VCaP (cell line): ENCODE data around the gene KRTAP19-1.
"Not testable (repeated sequence)": the region's sequence is repeated elsewhere in the genome, so short reads cannot be mapped to it uniquely, and the experiment has no call there.

Source experiments
- H3K27ac ChIP-seq: fragments of 450-650 bp; 2 replicates; pipeline ENCODE4 v1.5.1; 2017
- CTCF ChIP-seq: fragments of 450-650 bp; conservative IDR thresholded peaks from 2 replicates; pipeline ENCODE4 v1.5.1; 2017; ENCODE audit warnings: mild to moderate bottlenecking, moderate library complexity

The KRTAP19-1 gene

GRCh38 chr21:30480145-30480544 is at the start of gene KRTAP19-1:
KRTAP19-1 (minus strand) TSS chr21:30480367; CDS start chr21:30480317, 50 bp downstream.
- H3K27ac ChIP-seq, result no peak within 1 kb of the TSS
- TF ChIP-seq CTCF, result no peak

GRCh38 chr21:30518876-30519275 is 38.7 kb upstream of the KRTAP19-1 start:
- H3K27ac ChIP-seq, result no peak overlapping the region
- no peak for TF ChIP-seq CTCF

GRCh38 chr21:30515681-30516080 is 35.5 kb upstream of the KRTAP19-1 start:
- H3K27ac ChIP-seq, result no peak overlapping the region
- no peak for TF ChIP-seq CTCF

GRCh38 chr21:30505621-30506205 is 25.5 kb upstream of the KRTAP19-1 start:
- peak; percentile 95 for TF ChIP-seq CTCF
- not testable (repeated sequence) for H3K27ac ChIP-seq

GRCh38 chr21:30502041-30502440 is 21.9 kb upstream of the KRTAP19-1 start, which contains the start of gene KRTAP19-5:
KRTAP19-5 (minus strand) TSS chr21:30502141; CDS start chr21:30502090, 51 bp downstream.
- H3K27ac ChIP-seq, result no peak within 1 kb of the TSS
- TF ChIP-seq CTCF, result no peak

GRCh38 chr21:30497065-30497464 is 16.9 kb upstream of the KRTAP19-1 start, which contains the start of gene KRTAP19-4:
KRTAP19-4 (minus strand) TSS chr21:30497165; CDS start chr21:30497110, 55 bp downstream.
- H3K27ac ChIP-seq, result no peak within 1 kb of the TSS
- TF ChIP-seq CTCF, result no peak

- H3K27ac ChIP-seq, result no peak within 1 kb of the TSS
- no peak for TF ChIP-seq CTCF
Measured at GRCh38 chr21:30491963-30492428, 11.8 kb upstream of the KRTAP19-1 start, which contains the start of gene KRTAP19-3. KRTAP19-3 (minus strand) TSS chr21:30492013; CDS start chr21:30491957, 56 bp downstream.
